ENCODE measurements around the gene LRP1B.

- TF ChIP-seq CTCF (IDR thresholded peaks at IDR 0.05) (no peak), GABPA (IDR thresholded peaks at IDR 0.05; ENCODE audit: low read depth) (no peak), CHD2 (IDR thresholded peaks at IDR 0.05; ENCODE audit: low read length, partially characterized antibody) (no peak), RAD21 (IDR thresholded peaks at IDR 0.05; ENCODE audit: low read length) (no peak), USF2 (IDR thresholded peaks at IDR 0.05; ENCODE audit: borderline replicate concordance, low read depth, low read length) (no peak), PBX3 (IDR thresholded peaks at IDR 0.05) (no peak), RXRA (IDR thresholded peaks at IDR 0.05; ENCODE audit: borderline replicate concordance, low read depth) (no peak), IRF3 (IDR thresholded peaks at IDR 0.05; ENCODE audit: low read depth, low read length) (no peak)
These were observed 923.8 kb downstream of the LRP1B start for GRCh38 chr2:141207036-141207385.
